HG03060 (cell line): Measurements from ENCODE around the gene ERCC6.

Source experiments
- ATAC-seq: cut with Tn5 transposase; IDR thresholded peaks from one replicate; pipeline ENCODE4 v1.9.1; 2021; ENCODE audit warnings: low read depth, moderate number of reproducible peaks; ENCODE audit not compliant: unreplicated experiment

The ERCC6 gene

GRCh38 chr10:49516216-49516970 lies 22.5 kb downstream of the ERCC6 start:
- ATAC-seq: no peak

- no peak for ATAC-seq
Observed at GRCh38 chr10:49512121-49512809, 26.7 kb downstream of the ERCC6 start.

GRCh38 chr10:49509771-49510303 lies 29.1 kb downstream of the ERCC6 start:
- no peak for ATAC-seq

- ATAC-seq: no peak
Observed at GRCh38 chr10:49508654-49509053, 30.3 kb downstream of the ERCC6 start.

GRCh38 chr10:49508249-49508648 lies 30.7 kb downstream of the ERCC6 start:
- ATAC-seq: no peak

GRCh38 chr10:49505589-49505988 lies 33.3 kb downstream of the ERCC6 start:
- ATAC-seq: no peak

GRCh38 chr10:49505076-49505475 lies 33.8 kb downstream of the ERCC6 start:
- no peak for ATAC-seq

- ATAC-seq: no peak
Observed at GRCh38 chr10:49504528-49504927, 34.4 kb downstream of the ERCC6 start.

- ATAC-seq: no peak
Observed at GRCh38 chr10:49502358-49502757, 36.6 kb downstream of the ERCC6 start.

GRCh38 chr10:49500412-49500811 lies 38.5 kb downstream of the ERCC6 start:
- no peak for ATAC-seq

GRCh38 chr10:49499305-49499851 lies 39.5 kb downstream of the ERCC6 start:
- no peak for ATAC-seq

GRCh38 chr10:49498425-49498824 lies 40.5 kb downstream of the ERCC6 start:
- ATAC-seq: no peak

GRCh38 chr10:49497358-49497757 lies 41.6 kb downstream of the ERCC6 start:
- ATAC-seq: no peak

- no peak for ATAC-seq
Observed at GRCh38 chr10:49488056-49488717, 50.7 kb downstream of the ERCC6 start.

- no peak for ATAC-seq
Observed at GRCh38 chr10:49486738-49487137, 52.2 kb downstream of the ERCC6 start.

GRCh38 chr10:49486009-49486408 lies 52.9 kb downstream of the ERCC6 start:
- ATAC-seq: no peak

- ATAC-seq: no peak
Observed at GRCh38 chr10:49484486-49485235, 54.3 kb downstream of the ERCC6 start.

GRCh38 chr10:49478819-49479218 lies 60.1 kb downstream of the ERCC6 start:
- ATAC-seq: no peak

- ATAC-seq: no peak
Observed at GRCh38 chr10:49474901-49475300, 64.0 kb downstream of the ERCC6 start.

GRCh38 chr10:49471532-49471931 lies 67.4 kb downstream of the ERCC6 start:
- ATAC-seq: no peak
